22Rv1 (cell line): ENCODE data around the gene ST3GAL2.

Experiments used
- ZFX ChIP-seq: fragments of 450-650 bp; IDR thresholded peaks from 2 replicates; pipeline ENCODE4 v1.6.1; 2017; ENCODE audit warnings: antibody characterized with exemption, borderline replicate concordance
- TF ChIP-seq, protein P1 (sequence below): fragments of 450-650 bp; IDR thresholded peaks from 2 replicates; pipeline ENCODE4 v1.5.1; 2017; ENCODE audit warnings: mild to moderate bottlenecking

GRCh38 chr16:70391881-70392481 is 46.9 kb downstream of the ST3GAL2 start:
- TF ChIP-seq, protein P1, sequence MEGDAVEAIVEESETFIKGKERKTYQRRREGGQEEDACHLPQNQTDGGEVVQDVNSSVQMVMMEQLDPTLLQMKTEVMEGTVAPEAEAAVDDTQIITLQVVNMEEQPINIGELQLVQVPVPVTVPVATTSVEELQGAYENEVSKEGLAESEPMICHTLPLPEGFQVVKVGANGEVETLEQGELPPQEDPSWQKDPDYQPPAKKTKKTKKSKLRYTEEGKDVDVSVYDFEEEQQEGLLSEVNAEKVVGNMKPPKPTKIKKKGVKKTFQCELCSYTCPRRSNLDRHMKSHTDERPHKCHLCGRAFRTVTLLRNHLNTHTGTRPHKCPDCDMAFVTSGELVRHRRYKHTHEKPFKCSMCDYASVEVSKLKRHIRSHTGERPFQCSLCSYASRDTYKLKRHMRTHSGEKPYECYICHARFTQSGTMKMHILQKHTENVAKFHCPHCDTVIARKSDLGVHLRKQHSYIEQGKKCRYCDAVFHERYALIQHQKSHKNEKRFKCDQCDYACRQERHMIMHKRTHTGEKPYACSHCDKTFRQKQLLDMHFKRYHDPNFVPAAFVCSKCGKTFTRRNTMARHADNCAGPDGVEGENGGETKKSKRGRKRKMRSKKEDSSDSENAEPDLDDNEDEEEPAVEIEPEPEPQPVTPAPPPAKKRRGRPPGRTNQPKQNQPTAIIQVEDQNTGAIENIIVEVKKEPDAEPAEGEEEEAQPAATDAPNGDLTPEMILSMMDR: no peak
- no peak for TF ChIP-seq ZFX
